Measurements from ENCODE around the gene DCUN1D3.
"Not testable (repeated sequence)": the region's sequence is repeated elsewhere in the genome, so short reads cannot be mapped to it uniquely, and the experiment has no call there.

DNA sequence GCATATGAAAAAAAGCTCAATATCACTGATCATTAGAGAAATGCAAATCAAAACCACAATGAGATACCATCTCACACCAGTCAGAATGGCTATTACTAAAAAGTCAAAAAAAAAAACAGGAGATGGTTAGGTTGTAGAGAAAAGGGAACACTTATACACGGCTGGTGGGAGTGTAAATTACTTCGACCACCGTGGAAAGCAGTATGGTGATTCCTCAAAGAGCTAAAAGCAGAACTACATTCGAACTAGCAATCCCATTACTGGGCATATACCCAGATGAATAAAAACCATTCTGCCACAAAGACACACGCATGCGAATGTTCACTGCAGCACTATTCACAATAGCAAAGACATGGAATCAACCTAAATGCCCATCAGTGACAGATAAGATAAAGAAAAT is 35.8 kb downstream of the DCUN1D3 start:
- TF ChIP-seq SP1 (IDR thresholded peaks at IDR 0.05; ENCODE audit: low read depth); EZH2 (IDR thresholded peaks at IDR 0.05); POLR2A (IDR thresholded peaks at IDR 0.05; ENCODE audit: borderline replicate concordance, extremely low read depth, insufficient read depth, insufficient read length); RAD21 (IDR thresholded peaks at IDR 0.05; ENCODE audit: low read depth); CBX3 (IDR thresholded peaks at IDR 0.05; ENCODE audit: low read depth); ZNF274 (IDR thresholded peaks at IDR 0.05; ENCODE audit: low read depth, low read length); EZH2phosphoT487 (IDR thresholded peaks at IDR 0.05; ENCODE audit: borderline replicate concordance); POLR2AphosphoS5 (IDR thresholded peaks at IDR 0.05; ENCODE audit: low read depth, low read length); ZFX (IDR thresholded peaks at IDR 0.05); JUND (IDR thresholded peaks at IDR 0.05); EGR1 (IDR thresholded peaks at IDR 0.05; ENCODE audit: low read depth): not testable (repeated sequence)
- TF ChIP-seq, protein P1, sequence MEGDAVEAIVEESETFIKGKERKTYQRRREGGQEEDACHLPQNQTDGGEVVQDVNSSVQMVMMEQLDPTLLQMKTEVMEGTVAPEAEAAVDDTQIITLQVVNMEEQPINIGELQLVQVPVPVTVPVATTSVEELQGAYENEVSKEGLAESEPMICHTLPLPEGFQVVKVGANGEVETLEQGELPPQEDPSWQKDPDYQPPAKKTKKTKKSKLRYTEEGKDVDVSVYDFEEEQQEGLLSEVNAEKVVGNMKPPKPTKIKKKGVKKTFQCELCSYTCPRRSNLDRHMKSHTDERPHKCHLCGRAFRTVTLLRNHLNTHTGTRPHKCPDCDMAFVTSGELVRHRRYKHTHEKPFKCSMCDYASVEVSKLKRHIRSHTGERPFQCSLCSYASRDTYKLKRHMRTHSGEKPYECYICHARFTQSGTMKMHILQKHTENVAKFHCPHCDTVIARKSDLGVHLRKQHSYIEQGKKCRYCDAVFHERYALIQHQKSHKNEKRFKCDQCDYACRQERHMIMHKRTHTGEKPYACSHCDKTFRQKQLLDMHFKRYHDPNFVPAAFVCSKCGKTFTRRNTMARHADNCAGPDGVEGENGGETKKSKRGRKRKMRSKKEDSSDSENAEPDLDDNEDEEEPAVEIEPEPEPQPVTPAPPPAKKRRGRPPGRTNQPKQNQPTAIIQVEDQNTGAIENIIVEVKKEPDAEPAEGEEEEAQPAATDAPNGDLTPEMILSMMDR (IDR thresholded peaks at IDR 0.05 in 2 of 3, conservative IDR thresholded peaks at IDR 0.05 in 1 of 3; ENCODE audit: borderline replicate concordance in 1 of 3, insufficient read depth in 1 of 3, low read depth in 2 of 3, low read length in 2 of 3), result not testable (repeated sequence)
- TF ChIP-seq, protein P2, sequence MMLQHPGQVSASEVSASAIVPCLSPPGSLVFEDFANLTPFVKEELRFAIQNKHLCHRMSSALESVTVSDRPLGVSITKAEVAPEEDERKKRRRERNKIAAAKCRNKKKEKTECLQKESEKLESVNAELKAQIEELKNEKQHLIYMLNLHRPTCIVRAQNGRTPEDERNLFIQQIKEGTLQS (IDR thresholded peaks at IDR 0.05), result not testable (repeated sequence)
- TF ChIP-seq, protein P3, sequence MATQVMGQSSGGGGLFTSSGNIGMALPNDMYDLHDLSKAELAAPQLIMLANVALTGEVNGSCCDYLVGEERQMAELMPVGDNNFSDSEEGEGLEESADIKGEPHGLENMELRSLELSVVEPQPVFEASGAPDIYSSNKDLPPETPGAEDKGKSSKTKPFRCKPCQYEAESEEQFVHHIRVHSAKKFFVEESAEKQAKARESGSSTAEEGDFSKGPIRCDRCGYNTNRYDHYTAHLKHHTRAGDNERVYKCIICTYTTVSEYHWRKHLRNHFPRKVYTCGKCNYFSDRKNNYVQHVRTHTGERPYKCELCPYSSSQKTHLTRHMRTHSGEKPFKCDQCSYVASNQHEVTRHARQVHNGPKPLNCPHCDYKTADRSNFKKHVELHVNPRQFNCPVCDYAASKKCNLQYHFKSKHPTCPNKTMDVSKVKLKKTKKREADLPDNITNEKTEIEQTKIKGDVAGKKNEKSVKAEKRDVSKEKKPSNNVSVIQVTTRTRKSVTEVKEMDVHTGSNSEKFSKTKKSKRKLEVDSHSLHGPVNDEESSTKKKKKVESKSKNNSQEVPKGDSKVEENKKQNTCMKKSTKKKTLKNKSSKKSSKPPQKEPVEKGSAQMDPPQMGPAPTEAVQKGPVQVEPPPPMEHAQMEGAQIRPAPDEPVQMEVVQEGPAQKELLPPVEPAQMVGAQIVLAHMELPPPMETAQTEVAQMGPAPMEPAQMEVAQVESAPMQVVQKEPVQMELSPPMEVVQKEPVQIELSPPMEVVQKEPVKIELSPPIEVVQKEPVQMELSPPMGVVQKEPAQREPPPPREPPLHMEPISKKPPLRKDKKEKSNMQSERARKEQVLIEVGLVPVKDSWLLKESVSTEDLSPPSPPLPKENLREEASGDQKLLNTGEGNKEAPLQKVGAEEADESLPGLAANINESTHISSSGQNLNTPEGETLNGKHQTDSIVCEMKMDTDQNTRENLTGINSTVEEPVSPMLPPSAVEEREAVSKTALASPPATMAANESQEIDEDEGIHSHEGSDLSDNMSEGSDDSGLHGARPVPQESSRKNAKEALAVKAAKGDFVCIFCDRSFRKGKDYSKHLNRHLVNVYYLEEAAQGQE (IDR thresholded peaks at IDR 0.05; ENCODE audit: low read depth), result not testable (repeated sequence)
